Neuronal stem cell (in vitro differentiated cells): ENCODE results near the gene EDAR.

Experiments used
- DNase-seq: peaks from one replicate; pipeline ENCODE4 v3.0.0-alpha.2; 2013; ENCODE audit warnings: low spot score
- H2AFZ ChIP-seq: one replicate; pipeline ENCODE4 v1.6.1; 2013; ENCODE audit warnings: mild to moderate bottlenecking, low read length, inconsistent platforms
- H2AK5ac ChIP-seq: 2 replicates; pipeline ENCODE4 v1.6.1; 2013; ENCODE audit warnings: low read depth, mild to moderate bottlenecking, inconsistent platforms, low read length, moderate library complexity, mixed read lengths
- H2BK120ac ChIP-seq: 2 replicates; pipeline ENCODE4 v1.6.1; 2013; ENCODE audit warnings: low read depth, mild to moderate bottlenecking, inconsistent platforms, low read length, moderate library complexity, mixed read lengths
- H2BK12ac ChIP-seq: one replicate; pipeline ENCODE4 v1.6.1; 2013; ENCODE audit warnings: low read length, inconsistent platforms
- H2BK15ac ChIP-seq: 2 replicates; pipeline ENCODE4 v1.6.1; 2013; ENCODE audit warnings: mild to moderate bottlenecking, low read length, inconsistent platforms, mixed read lengths
- H2BK5ac ChIP-seq: one replicate; pipeline ENCODE4 v1.6.1; 2013; ENCODE audit warnings: inconsistent platforms, mild to moderate bottlenecking, low read length, moderate library complexity
- H3K14ac ChIP-seq: one replicate; pipeline ENCODE4 v1.6.1; 2013; ENCODE audit warnings: low read length, inconsistent platforms
- H3K18ac ChIP-seq: 2 replicates; pipeline ENCODE4 v1.6.1; 2013; ENCODE audit warnings: low read length, inconsistent platforms
- H3K23ac ChIP-seq: 2 replicates; pipeline ENCODE4 v1.6.1; 2013; ENCODE audit warnings: low read depth, mild to moderate bottlenecking, mixed read lengths, low read length, inconsistent platforms; ENCODE audit not compliant: poor library complexity
- H3K27ac ChIP-seq: replicated peaks from 3 replicates; pipeline ENCODE4 v1.5.1; 2013; ENCODE audit warnings: low read length, inconsistent platforms
- H3K27me3 ChIP-seq, 3 experiments: 2 replicates each; pipeline ENCODE4 v1.6.1; 2013; ENCODE audit warnings: low read length in 3 of 3, mild to moderate bottlenecking in 2 of 3, inconsistent platforms in 1 of 3, low read depth in 1 of 3, mixed read lengths in 1 of 3, moderate library complexity in 1 of 3; ENCODE audit not compliant: control insufficient read depth in 3 of 3, insufficient read depth in 3 of 3
- H3K36me3 ChIP-seq, 2 donors: replicated peaks in 1 of 2; 2 replicates each; pipeline ENCODE4 v1.6.1; 2013; ENCODE audit warnings: low read length in 2 of 2; ENCODE audit not compliant: control insufficient read depth in 2 of 2, insufficient read depth in 2 of 2
- H3K4ac ChIP-seq: 2 replicates; pipeline ENCODE4 v1.6.1; 2013; ENCODE audit warnings: inconsistent platforms, mild to moderate bottlenecking, low read length, moderate library complexity
- H3K4me1 ChIP-seq, 2 donors: 1 replicate in 1 of 2; 2 replicates in 1 of 2; pipeline ENCODE4 v1.6.1; 2013; ENCODE audit warnings: low read length in 2 of 2, low read depth in 1 of 2; ENCODE audit not compliant: control insufficient read depth in 2 of 2, insufficient read depth in 1 of 2
- H3K4me2 ChIP-seq: one replicate; pipeline ENCODE4 v1.6.1; 2013; ENCODE audit warnings: mild to moderate bottlenecking, low read length, inconsistent platforms; ENCODE audit not compliant: insufficient read depth, poor library complexity, severe bottlenecking
- H3K4me3 ChIP-seq, 2 donors: 2 replicates each; pipeline ENCODE4 v1.5.1; 2013; ENCODE audit warnings: low read length in 2 of 2, mild to moderate bottlenecking in 2 of 2, inconsistent platforms in 1 of 2, moderate library complexity in 1 of 2
- H3K79me1 ChIP-seq: one replicate; pipeline ENCODE4 v1.6.1; 2013; ENCODE audit warnings: low read depth, mild to moderate bottlenecking, inconsistent platforms, low read length, moderate library complexity
- H3K9ac ChIP-seq: one replicate; pipeline ENCODE4 v1.6.1; 2013; ENCODE audit warnings: mild to moderate bottlenecking, low read depth, low read length, inconsistent platforms; ENCODE audit not compliant: poor library complexity
- H3K9me3 ChIP-seq, 2 donors: replicated peaks in 1 of 2; 2 replicates each; pipeline versions ENCODE3 to v1.6.1; 2013; ENCODE audit warnings: low read length in 2 of 2, mild to moderate bottlenecking in 2 of 2, inconsistent platforms in 1 of 2, low read depth in 1 of 2, mixed read lengths in 1 of 2, moderate library complexity in 1 of 2; ENCODE audit not compliant: control insufficient read depth in 2 of 2, insufficient read depth in 1 of 2
- H4K8ac ChIP-seq: one replicate; pipeline ENCODE4 v1.6.1; 2013; ENCODE audit warnings: low read depth, mild to moderate bottlenecking, inconsistent platforms, low read length, moderate library complexity
- H4K91ac ChIP-seq: one replicate; pipeline ENCODE4 v1.6.1; 2013; ENCODE audit warnings: low read length, low read depth, mild to moderate bottlenecking, inconsistent platforms; ENCODE audit not compliant: poor library complexity
- WGBS, 2 donors: extraction: QIAGEN DNeasy Blood & Tissue Kit; methylation state at CpG; one replicate each; pipeline ENCODE4 v1.1.7; 2013; ENCODE audit warnings: missing lambda C conversion rate in 2 of 2, mixed read lengths in 1 of 2; ENCODE audit not compliant: insufficient read length in 2 of 2, insufficient replicate concordance in 1 of 2; ENCODE audit errors: extremely low coverage in 2 of 2; 5-methylcytosine and 5-hydroxymethylcytosine counted together

The EDAR gene

DNA sequence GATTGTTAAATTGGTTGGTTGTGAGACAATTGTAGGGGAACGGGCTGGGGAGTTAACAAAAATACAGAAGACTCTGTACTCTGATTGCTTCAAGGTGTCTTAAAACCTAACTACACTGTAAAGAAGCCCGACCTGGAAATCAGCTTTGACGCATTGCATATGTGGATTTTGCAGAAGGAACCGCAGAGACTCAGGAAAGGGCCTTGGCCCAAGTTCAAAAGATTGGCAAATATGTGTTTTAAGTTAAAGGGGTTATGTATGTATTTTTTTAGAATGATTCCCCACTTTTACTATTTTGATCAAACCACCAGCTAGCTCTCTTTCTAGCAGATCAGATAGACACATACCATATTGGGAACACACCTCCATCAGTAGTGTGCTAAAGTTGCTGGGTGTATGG lies 18.0 kb upstream of the EDAR start:
- no peaks in the 10 kb centered on the region for H3K79me1 ChIP-seq
- no peak overlapping the region for H3K9ac ChIP-seq
- H2BK15ac ChIP-seq: no peak overlapping the region
- no peak overlapping the region for H3K27ac ChIP-seq
- no peak overlapping the region for H4K91ac ChIP-seq
- no peak overlapping the region for H2BK120ac ChIP-seq
- H3K18ac ChIP-seq: no peak overlapping the region
- no peak overlapping the region for H2AK5ac ChIP-seq
- H3K4me3 ChIP-seq: no peak overlapping the region
- H3K23ac ChIP-seq: no peak overlapping the region
- no peak overlapping the region for H2BK5ac ChIP-seq
- no peak for DNase-seq
- H3K4me2 ChIP-seq: no peak overlapping the region
- H4K8ac ChIP-seq: no peak overlapping the region
- 100% methylated on average over 1 of the region's 4 CpGs; no CpG with 5 or more reads in 1 of the 2 donors for WGBS, 2 donors
- no peaks in the 10 kb centered on the region for H3K4me1 ChIP-seq
- H3K9me3 ChIP-seq: peaks cover 0 to 1% of the 10 kb centered on the region in 2 donors
- H3K36me3 ChIP-seq: no peaks in the 10 kb centered on the region
- H2AFZ ChIP-seq: no peak overlapping the region
- H3K4ac ChIP-seq: no peak overlapping the region
- H2BK12ac ChIP-seq: no peak overlapping the region
- H3K14ac ChIP-seq: no peak overlapping the region
- H3K27me3 ChIP-seq: peaks cover 0 to 18% (median 0%) of the 10 kb centered on the region in 3 experiments

DNA sequence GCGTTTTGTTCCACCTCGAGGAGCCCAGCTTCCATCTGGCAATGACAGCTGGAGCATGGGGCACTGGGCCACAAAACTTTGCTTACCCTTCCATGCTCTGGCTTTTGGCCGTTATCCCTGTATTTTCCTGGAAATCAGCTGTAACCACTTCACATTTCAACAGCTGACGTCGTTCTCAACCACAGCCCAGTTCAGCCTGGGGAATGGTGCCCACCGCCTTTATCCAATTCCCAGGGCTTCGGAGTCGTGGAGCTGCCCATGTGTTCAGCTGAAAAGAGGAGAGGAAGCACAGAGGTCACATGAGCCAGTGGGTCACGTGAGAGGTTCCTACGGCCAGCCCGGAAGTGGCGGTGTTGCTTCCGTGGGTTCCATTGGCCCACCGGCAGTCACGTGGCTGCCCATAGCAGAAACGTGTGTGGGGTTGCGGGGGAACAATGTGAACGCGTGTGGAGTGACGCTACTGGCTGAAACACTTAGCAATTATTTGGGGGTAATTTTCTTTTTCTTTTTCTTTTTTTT lies 16.7 kb upstream of the EDAR start:
- no peak for DNase-seq
- no peak overlapping the region for H3K4ac ChIP-seq
- no peak overlapping the region for H4K91ac ChIP-seq
- H3K27me3 ChIP-seq: peaks cover 0 to 8% (median 0%) of the 10 kb centered on the region in 3 experiments
- H3K4me3 ChIP-seq: no peak overlapping the region
- no peak overlapping the region for H3K23ac ChIP-seq
- no peaks in the 10 kb centered on the region for H3K4me1 ChIP-seq
- H2BK120ac ChIP-seq: no peak overlapping the region
- H2AFZ ChIP-seq: no peak overlapping the region
- peaks cover 0 to 1% of the 10 kb centered on the region in 2 donors for H3K9me3 ChIP-seq
- H3K27ac ChIP-seq: no peak overlapping the region
- H2BK15ac ChIP-seq: no peak overlapping the region
- no peaks in the 10 kb centered on the region for H3K79me1 ChIP-seq
- no peak overlapping the region for H2BK5ac ChIP-seq
- no peak overlapping the region for H2AK5ac ChIP-seq
- no peak overlapping the region for H2BK12ac ChIP-seq
- H3K4me2 ChIP-seq: no peak overlapping the region
- no CpG with 5 or more reads among the region's 20 CpGs for WGBS, 2 donors
- no peak overlapping the region for H3K9ac ChIP-seq
- H3K18ac ChIP-seq: no peak overlapping the region
- H4K8ac ChIP-seq: no peak overlapping the region
- H3K14ac ChIP-seq: no peak overlapping the region
- H3K36me3 ChIP-seq: no peaks in the 10 kb centered on the region

DNA sequence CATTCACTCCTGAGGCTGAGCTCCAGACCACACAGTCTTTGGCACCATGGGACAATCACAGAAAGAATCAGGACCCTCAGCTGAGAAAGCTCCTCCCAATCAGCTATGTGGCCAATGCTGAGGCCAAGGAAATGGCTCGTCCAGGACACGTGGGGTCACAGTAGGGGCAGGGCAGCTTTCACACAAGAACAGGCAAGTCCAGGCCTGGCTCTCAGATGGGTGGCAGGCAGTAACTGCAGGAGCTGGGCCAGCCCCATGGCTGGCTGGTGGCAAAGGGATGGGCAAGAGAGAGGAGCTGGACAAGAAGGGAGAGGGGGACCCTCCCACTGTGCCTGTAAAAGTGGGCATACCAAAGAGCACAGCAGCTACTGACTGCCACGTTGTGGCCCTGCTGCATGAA lies 12.2 kb upstream of the EDAR start:
- H4K8ac ChIP-seq: no peak overlapping the region
- no peak overlapping the region for H3K4ac ChIP-seq
- no peak overlapping the region for H3K4me3 ChIP-seq
- no peaks in the 10 kb centered on the region for H3K36me3 ChIP-seq
- no peak overlapping the region for H3K14ac ChIP-seq
- H2BK15ac ChIP-seq: no peak overlapping the region
- no peak overlapping the region for H2BK12ac ChIP-seq
- no peak overlapping the region for H3K9ac ChIP-seq
- no peak overlapping the region for H2BK5ac ChIP-seq
- H2AFZ ChIP-seq: no peak overlapping the region
- H2AK5ac ChIP-seq: no peak overlapping the region
- H3K9me3 ChIP-seq: no peaks in the 10 kb centered on the region
- peaks cover 0 to 6% of the 10 kb centered on the region in 2 donors for H3K4me1 ChIP-seq
- no peaks in the 10 kb centered on the region for H3K27me3 ChIP-seq
- H3K23ac ChIP-seq: no peak overlapping the region
- H3K4me2 ChIP-seq: no peak overlapping the region
- WGBS, 2 donors: no CpG with 5 or more reads among the region's 3 CpGs
- H3K27ac ChIP-seq: no peak overlapping the region
- peak overlapping the region; percentile 62 for H3K18ac ChIP-seq
- H2BK120ac ChIP-seq: no peak overlapping the region
- no peak overlapping the region for H4K91ac ChIP-seq
- DNase-seq: no peak
- H3K79me1 ChIP-seq: no peaks in the 10 kb centered on the region

DNA sequence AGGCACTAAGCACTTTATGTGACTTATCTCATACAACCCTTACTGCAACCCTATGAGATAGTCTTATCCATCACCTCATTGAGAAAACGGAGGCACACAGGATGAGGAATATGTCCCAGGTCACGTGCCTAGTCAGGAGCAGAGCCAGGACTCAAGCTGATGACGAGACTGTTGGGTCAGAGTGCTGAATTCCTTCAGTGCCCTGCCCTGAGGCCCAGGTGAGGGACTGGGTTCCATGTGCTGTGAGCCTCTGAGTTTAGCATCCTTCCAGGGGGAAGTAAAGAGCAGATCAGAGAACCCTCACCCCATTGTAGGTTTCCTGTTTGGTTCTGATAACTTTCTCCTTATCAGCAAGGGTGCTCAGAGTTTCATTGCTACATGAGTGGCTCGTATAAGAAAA lies 11.7 kb upstream of the EDAR start:
- Histone ChIP-seq H3K4me3 (no peak overlapping the region), H2AFZ (no peak overlapping the region), H2BK15ac (no peak overlapping the region), H3K27me3 (no peaks in the 10 kb centered on the region), H3K18ac (no peak overlapping the region), H3K9ac (no peak overlapping the region), H3K4me1 (peaks cover 0 to 6% of the 10 kb centered on the region in 2 donors), H3K9me3 (no peaks in the 10 kb centered on the region), H4K8ac (no peak overlapping the region), H3K27ac (no peak overlapping the region), H3K4me2 (no peak overlapping the region), H3K14ac (no peak overlapping the region), H2BK12ac (peak overlapping the region; percentile 47), H4K91ac (no peak overlapping the region), H2BK120ac (no peak overlapping the region), H2BK5ac (no peak overlapping the region), H3K23ac (no peak overlapping the region), H3K79me1 (no peaks in the 10 kb centered on the region), H3K36me3 (no peaks in the 10 kb centered on the region), H2AK5ac (no peak overlapping the region), H3K4ac (no peak overlapping the region)
- DNase-seq: no peak
- no CpG with 5 or more reads among the region's 4 CpGs for WGBS, 2 donors
